ENCODE data around the gene COL1A1. TPM values are rescaled to one million over a fixed set of nuclear protein-coding genes. Genes with fewer than 3 reads are reported as not detected.

Gene COL1A1
- total and polyA plus RNA-seq, 2 of the 13 experiments (the other 11 are each of a cell fraction or from before 2014, with no cell fraction given) = 0.05 TPM; not detected in 1

- TF ChIP-seq LRRFIP1 (CRISPR knock-in tag; conservative IDR thresholded peaks at IDR 0.05) (no peak), SIX4 (CRISPR knock-in tag; IDR thresholded peaks at IDR 0.05) (no peak), ZSCAN12 (CRISPR knock-in tag; IDR thresholded peaks at IDR 0.05) (0 out of 2 replicates have a peak, but pooled peaks have one; percentile 64), ZNF407 (CRISPR knock-in tag; IDR thresholded peaks at IDR 0.05; ENCODE audit: not compliant biosample characterization) (no peak), CSRNP1 (CRISPR knock-in tag; IDR thresholded peaks at IDR 0.05) (peak; percentile 68; the same call in 1 of the 2 replicates), ZNF337 (CRISPR knock-in tag; IDR thresholded peaks at IDR 0.05; ENCODE audit: borderline replicate concordance, low read depth) (no peak), TFE3 (CRISPR knock-in tag; IDR thresholded peaks at IDR 0.05) (no peak), MED8 (CRISPR knock-in tag; IDR thresholded peaks at IDR 0.05; ENCODE audit: insufficient replicate concordance) (peak; percentile 30), KLF6 (CRISPR knock-in tag; IDR thresholded peaks at IDR 0.05) (0 out of 2 replicates have a peak, but pooled peaks have one; percentile 24), ZBTB26 (CRISPR knock-in tag; IDR thresholded peaks at IDR 0.05; ENCODE audit: borderline replicate concordance) (peak; percentile 39; the same call in 1 of the 2 replicates), KDM5B (CRISPR knock-in tag; IDR thresholded peaks at IDR 0.05; ENCODE audit: borderline replicate concordance) (peak; percentile 89)
Measured at GRCh38 chr17:50200457-50201275, 765 bp downstream of the COL1A1 start (continued).
